GM19238 (cell line): ENCODE measurements around the gene C13orf46.

Source experiments
- DNase-seq: peaks from one replicate; pipeline ENCODE4 v3.0.0; 2011; ENCODE audit warnings: low spot score; ENCODE audit not compliant: insufficient read length

The C13orf46 gene

GRCh38 chr13:114010401-114011101 is 36.7 kb upstream of the C13orf46 start:
- DNase-seq = no peak

- no peak for DNase-seq
These were observed 35.9 kb upstream of the C13orf46 start for GRCh38 chr13:114009590-114010400.

- no peak for DNase-seq
These were observed 35.2 kb upstream of the C13orf46 start for GRCh38 chr13:114008964-114009589.

DNA sequence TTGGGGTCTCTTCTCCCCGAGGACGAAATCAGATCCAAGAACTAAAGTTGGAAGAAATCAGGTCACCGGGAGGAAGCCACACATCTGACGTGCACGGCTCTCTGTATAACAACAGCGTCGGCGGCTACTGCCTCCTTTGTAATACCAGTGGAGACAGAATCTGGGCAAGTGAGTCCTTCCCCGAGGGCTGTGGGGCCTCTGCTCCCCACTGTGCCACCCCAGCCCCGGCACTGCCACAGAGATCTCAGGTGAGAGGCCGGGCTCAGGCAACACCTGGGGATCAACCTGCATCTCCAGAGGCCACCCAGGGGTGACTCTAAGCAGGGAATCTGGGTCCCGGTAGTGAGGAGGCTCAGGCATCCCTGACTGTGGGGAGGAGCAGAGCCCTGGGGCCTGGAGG is 33.7 kb upstream of the C13orf46 start:
- no peak for DNase-seq

DNA sequence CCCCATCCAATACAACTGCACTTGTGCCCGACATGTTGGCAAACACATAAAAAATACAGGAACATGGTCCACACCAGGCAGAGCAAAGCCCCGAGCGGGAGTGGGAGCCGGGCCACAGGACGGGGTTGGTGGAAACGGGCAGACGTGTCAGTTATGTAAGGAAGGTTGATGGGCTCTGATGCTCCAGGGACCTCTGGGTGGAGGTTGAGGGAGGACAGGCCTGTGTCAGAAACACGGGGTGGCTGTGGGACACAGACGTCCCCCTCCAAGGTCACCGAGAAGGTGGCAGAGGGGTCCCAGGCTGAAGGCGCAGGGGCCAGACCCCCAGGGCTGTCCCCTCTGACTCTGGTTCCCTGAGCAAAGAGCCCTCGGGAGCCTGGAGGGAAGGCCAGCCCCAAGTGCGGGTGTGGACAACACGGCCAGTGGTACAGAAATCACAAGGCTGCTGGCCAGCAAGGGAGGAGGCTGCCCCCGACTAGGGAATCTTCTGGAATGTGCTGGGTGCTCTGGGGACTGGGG is 31.4 kb upstream of the C13orf46 start:
- no peak for DNase-seq

DNA sequence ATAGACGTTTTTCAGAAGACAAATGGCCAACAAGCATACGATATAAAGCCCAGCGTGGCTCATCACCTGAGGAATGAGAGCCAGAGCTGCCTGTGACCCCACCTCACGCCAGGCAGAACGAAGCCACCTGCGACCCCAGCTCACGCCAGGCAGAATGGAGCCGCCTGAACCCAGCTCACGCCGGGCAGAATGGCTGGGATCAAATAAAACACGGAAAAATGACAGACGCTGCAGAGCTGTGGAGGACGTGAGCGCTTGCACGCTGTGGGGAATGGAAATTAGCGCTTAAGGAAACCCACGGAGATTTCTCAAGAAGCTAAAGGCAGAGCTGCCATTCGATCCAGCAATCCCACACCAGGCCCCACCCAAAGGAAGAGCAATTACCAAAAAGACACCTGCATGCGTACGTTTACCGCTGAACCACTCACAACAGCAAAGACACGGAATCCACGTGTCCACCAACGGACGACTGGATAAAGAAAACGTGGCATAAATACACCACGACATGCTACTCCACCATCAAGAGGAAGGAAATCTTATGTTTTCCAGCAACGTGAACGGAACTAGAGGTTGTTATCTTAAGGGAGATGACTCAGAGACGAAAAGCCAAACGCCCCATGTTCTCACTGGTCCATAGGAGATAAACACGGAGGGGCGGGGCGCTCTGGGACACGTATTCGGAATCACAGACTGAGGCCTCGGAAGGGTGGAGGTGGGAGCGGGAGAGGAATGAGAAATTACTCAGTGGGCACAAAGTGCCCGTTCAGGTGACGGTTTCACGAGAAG is 30.7 kb upstream of the C13orf46 start:
- no peak for DNase-seq

DNA sequence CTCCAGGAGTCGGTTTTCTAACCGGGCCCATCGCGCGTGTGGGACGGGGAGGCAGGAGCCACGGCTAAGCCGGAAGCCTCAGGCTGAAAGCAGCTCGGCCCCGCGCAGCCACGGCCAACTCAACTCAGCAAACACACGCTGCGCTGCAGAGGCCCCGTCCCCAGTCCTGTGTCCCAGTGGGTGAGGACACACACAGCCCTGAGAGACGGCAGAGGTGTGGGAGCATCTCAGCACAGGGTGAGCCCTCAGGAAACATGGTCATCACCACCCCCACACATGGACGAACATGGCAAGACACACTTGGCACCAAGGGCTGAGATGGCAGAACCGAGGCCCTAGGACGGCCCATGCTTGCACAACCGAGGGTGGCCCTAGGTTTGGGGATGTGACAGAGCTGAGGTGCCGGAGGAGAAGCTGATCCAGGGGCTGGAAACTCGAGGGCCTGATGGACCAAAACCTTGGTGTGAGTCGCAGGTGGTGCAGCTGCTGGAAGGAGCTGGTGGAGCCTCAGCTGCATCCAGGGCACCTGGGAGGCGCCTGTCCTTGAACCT is 29.0 kb upstream of the C13orf46 start:
- DNase-seq = no peak

DNA sequence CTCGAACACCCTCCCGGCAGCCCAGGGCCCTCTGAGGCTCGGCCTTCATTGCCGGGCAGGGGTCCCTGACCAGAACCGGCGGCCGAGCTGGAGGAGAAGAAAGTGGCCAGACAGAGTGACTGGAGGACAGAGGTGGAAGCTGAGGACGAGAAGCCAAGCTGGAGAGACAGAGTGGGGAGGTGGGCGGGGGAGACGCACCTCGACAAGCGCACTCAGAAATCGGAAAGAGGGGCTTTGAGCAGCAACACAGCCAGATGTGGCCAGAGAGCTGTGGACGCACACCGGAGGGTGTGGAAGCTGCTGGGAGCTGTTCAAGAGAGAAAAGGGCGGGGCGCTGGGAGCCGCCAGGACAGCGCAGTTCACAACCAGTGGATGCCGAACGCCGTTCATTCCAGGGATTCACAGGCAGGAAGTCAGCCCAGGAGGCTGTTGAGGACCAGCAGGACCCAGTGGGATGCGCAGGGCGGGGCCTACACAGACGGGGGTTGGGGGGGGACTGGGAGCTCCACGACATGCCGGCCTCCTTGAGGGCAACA is 28.2 kb upstream of the C13orf46 start:
- no peak for DNase-seq

DNA sequence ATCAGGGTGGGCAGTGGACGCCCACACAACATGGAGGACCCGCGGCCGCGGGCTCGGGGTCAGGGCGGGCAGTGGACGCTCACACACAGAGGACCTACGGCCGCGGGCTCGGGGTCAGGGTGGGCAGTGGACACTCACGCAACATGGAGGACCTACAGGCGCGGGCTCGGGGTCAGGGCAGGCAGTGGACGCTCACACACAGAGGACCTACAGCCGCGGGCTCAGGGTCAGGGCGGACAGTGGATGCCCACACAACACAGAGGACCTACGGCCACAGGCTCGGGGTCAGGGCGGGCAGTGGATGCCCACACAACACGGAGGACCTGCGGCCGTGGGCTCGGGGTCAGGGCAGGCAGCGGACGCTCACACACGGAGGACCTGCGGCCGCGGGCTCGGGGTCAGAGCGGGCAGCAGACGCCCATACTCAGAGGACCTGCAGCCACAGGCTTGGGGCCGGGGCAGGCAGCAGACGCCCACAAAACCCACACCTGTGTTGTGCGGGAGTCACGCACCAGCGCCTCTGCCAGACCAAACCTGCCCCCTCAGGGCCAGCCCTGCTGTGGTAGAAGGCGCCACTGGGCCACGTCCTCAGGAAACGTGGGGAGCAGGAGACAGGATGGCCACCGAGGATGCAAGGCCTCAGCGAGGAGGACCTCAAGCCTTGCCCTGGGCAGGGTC is 27.6 kb upstream of the C13orf46 start:
- no peak for DNase-seq

- no peak for DNase-seq
These were observed 26.5 kb upstream of the C13orf46 start for GRCh38 chr13:114000151-114001040.

DNA sequence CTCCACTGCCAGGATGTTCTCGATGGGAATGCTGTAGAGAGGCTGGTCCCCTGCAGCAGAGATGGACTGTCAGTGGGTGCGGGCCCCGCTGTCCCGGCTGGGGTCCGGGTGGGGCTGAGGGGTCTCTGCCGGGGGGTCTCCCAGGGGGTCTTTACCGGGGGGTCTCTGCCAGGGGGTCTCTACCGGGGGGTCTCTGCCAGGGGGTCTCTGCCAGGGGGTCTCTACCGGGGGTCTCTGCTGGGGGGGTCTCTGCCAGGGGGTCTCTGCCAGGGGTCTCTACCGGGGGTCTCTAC is 25.7 kb upstream of the C13orf46 start:
- no peak for DNase-seq

- no peak for DNase-seq
These were observed 25.1 kb upstream of the C13orf46 start for GRCh38 chr13:113998781-113999617.

GRCh38 chr13:113997845-113998751 is 24.2 kb upstream of the C13orf46 start:
- no peak for DNase-seq

- no peak for DNase-seq
These were observed 23.3 kb upstream of the C13orf46 start for GRCh38 chr13:113996912-113997745.

DNA sequence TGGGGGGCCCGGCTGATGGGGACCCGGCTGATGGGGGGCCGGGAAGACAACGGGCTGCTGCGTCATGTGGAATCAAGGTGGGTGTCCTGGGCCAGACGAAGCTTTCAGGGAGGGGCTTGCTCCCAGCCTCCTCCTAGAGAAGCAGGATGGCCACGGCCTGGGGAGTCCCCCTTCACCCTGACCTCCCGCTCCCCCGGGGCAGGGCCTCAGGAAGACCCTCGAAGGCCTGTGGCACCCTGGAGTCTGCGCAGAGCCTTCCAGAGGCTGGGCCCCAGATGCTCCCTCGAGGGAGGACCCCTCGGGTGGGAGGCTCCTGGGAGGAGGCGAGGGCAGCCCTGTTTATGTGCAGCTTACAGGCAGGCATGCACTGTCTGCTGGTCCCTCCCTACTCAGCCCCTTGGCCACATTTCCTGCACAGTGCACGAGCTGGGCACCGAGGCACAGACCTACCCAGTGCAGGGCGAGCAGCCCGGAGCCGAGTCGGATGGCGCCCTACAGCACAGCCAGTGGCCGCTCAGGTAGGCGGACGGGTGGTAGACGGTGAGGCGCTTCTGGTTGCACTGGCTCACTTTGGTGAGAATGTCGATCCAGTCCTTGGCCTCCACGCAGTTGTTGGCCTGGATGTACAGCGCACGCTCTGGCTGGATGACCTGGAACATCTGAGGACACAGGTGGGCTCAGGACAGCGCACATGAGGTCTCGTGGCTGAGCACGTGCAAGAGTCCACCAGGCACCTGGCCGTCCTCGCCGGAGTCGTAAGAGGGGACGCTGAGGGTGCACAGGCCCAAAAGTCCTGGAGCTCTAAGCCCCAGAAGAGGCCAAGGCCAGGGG is 22.4 kb upstream of the C13orf46 start:
- DNase-seq = no peak
